ENCODE results near the gene TTBK2.

GRCh38 chr15:42696626-42697025, 224.0 kb downstream of the TTBK2 start:
- no peak for TF ChIP-seq EZH2 (IDR thresholded peaks at IDR 0.05; ENCODE audit: borderline replicate concordance, low read length)
- TF ChIP-seq CTCF (IDR thresholded peaks at IDR 0.05; ENCODE audit: low read length), result no peak
